Neuron (in vitro differentiated cells): ENCODE results near the gene GRIN2D.

Experiments
- H2AFZ ChIP-seq: one replicate; pipeline ENCODE4 v1.6.1; 2013; ENCODE audit warnings: low read depth, mild to moderate bottlenecking, inconsistent platforms, low read length, moderate library complexity
- H3K27me3 ChIP-seq: one replicate; pipeline ENCODE4 v1.6.1; 2013; ENCODE audit warnings: low read length; ENCODE audit not compliant: insufficient read depth
- H3K36me3 ChIP-seq: one replicate; pipeline ENCODE4 v1.6.1; 2013; ENCODE audit warnings: low read length; ENCODE audit not compliant: insufficient read depth
- H3K4me1 ChIP-seq: one replicate; pipeline ENCODE4 v1.6.1; 2013; ENCODE audit warnings: low read length; ENCODE audit not compliant: insufficient read depth
- H3K4me3 ChIP-seq: 2 replicates; pipeline ENCODE4 v1.5.1; 2013; ENCODE audit warnings: mild to moderate bottlenecking, low read length, moderate library complexity
- H3K9me3 ChIP-seq: one replicate; pipeline ENCODE4 v1.6.1; 2013; ENCODE audit warnings: low read length

The GRIN2D gene

DNA sequence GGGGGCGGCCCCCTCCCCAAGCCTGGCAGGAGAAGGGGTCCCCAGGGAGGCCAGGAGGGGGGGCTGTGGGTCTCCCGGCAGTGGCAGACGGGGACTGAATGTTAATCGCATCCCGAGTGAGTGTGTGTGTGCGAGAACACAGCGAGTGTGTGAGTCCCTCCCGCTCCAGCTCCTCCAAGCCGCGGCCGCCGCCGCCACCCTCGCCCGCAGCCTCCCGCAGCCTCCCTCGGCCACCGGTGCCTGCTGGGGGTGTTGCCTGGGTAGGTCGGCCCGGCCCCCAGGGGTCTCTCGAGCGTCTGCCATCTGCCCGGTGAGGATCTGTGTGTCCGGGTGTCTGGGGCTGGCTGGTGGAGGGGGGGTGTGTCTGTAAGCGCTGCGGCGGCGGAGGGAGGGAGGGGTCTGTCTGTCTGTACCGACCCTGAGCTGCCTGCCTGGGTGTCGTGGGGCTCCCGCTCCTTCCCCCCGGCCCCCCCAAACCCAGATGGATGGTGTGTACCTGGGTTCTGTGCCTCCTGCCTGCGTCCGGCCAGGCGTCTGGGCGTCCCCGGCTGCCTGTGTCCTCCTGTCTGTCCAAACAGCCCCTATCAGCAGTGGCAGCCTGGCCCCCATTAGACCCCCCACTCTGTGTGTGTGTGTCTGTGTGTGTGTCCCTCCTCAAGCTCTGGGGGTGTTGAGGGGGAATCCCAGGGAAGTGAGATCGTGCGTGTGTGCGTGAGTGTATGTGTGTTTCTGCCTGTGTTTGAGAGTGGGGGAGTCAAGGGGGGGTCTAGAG lies at the start of gene GRIN2D:
TSS of gene GRIN2D (plus strand) at position 110 of the 772 bp plus-strand sequence. CDS start 4,725 bp downstream, outside the sequence.
- H3K4me1 ChIP-seq: peaks cover 43% of the 10 kb centered on the region
- H3K9me3 ChIP-seq: no peaks in the 10 kb centered on the region
- peaks cover 4% of the 10 kb centered on the region for H3K36me3 ChIP-seq
- peak within 1 kb of the TSS; percentile 75 for H2AFZ ChIP-seq
- H3K27me3 ChIP-seq: peaks cover 11% of the 10 kb centered on the region
- H3K4me3 ChIP-seq: peak within 1 kb of the TSS; percentile 55

DNA sequence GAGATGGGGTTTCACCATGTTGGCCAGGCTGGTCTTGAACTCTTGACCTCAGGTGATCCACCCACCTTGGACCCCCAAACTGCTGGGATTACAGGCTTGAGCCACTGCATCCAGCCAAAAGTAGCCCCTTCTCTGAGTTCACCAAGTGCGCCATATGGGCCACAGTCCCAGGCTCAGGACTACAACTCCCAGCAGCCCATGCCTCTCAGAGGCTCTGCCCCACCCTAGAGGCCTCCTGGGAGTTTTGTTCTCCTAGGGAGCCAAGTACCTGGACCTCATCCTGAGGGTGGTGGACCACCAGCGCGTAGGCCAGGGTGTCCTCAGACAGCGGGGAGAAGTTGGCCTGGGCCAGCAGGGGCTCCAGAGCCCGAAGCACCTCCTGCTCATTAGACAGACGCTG lies 48.6 kb upstream of the GRIN2D start:
- Histone ChIP-seq H3K9me3 (no peaks in the 10 kb centered on the region), H3K27me3 (no peaks in the 10 kb centered on the region), H2AFZ (no peak overlapping the region), H3K36me3 (no peaks in the 10 kb centered on the region), H3K4me1 (no peaks in the 10 kb centered on the region), H3K4me3 (no peak overlapping the region)

DNA sequence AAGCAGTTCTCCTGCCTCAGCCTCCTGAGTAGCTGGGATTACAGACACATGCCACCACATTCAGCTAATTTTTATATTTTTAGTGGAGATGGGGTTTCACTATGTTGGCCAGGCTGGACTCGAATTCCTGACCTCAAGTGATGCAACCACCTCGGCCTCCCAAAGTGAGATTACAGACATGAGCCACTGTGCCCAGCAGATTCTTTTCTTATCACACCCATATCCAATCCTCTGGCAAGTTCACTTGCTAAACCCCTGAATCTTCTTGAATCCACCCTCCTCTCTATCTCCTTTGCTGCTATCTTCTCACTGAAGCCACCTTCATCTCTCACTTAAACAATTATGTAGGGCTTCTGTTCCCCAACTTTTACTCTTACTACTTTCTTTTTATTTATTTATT lies 47.3 kb upstream of the GRIN2D start:
- H3K4me3 ChIP-seq: no peak overlapping the region
- H3K27me3 ChIP-seq: no peaks in the 10 kb centered on the region
- no peaks in the 10 kb centered on the region for H3K36me3 ChIP-seq
- no peaks in the 10 kb centered on the region for H3K9me3 ChIP-seq
- no peak overlapping the region for H2AFZ ChIP-seq
- no peaks in the 10 kb centered on the region for H3K4me1 ChIP-seq

DNA sequence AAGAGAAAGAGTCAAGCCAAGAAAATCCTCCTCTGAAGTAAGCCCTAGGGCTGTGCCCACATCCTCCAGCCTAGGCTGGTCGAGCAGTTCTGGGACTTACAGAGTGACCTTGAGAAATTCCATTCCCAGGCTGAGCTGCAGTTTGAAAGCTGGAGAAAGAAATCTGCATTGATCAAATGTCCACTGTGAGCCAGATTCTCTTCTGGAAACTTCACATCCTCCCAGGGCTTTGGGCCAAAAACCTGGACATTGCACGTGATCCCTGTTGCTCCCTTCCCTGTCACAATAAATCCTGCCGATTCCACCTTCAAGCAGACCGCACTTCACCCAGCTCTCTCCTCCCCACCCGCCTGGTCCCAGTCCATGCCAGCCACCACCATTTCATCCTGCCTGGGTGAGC lies 45.4 kb upstream of the GRIN2D start:
- Histone ChIP-seq H3K27me3 (no peaks in the 10 kb centered on the region), H3K36me3 (no peaks in the 10 kb centered on the region), H3K4me3 (no peak overlapping the region), H2AFZ (no peak overlapping the region), H3K4me1 (no peaks in the 10 kb centered on the region), H3K9me3 (no peaks in the 10 kb centered on the region)

DNA sequence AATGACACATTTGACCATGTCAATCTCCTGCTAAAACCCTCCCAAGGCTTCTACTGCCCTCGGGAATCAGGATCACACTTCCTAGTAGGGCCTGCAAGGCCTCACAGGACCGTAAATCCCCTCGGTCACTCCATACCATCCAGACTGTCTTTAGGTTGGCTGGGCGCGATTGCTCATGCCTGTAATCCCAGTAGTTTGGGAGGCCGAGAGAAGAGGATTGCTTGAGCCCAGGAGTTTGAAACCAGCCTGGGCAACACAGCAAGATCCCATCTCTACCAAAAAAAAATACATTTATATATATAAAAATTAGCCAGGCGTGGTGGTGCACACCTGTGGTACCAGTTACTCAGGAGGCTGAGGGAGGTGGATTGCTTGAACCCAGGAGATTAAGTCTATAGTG lies 44.7 kb upstream of the GRIN2D start:
- Histone ChIP-seq H3K4me3 (no peak overlapping the region), H3K36me3 (no peaks in the 10 kb centered on the region), H3K9me3 (no peaks in the 10 kb centered on the region), H2AFZ (no peak overlapping the region), H3K27me3 (no peaks in the 10 kb centered on the region), H3K4me1 (no peaks in the 10 kb centered on the region)

DNA sequence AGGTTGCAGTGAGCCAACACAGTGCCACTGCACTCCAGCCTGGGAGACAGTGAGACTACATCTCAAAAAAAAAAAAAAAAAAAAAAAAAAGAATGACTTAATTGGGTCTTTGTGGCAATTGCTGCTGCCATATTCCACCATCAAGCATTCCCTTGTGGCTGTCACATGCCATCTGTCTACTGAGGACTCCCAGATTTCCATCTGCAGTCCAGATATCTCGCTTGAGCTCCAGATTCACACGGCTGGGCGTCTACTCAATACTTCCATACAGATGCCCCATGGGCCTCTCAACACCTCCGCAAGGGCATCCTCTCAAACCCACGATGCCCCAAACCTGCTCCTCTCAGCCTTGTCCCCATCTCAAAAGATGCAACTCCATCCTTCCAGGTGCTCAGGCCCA lies 42.6 kb upstream of the GRIN2D start:
- Histone ChIP-seq H3K36me3 (no peaks in the 10 kb centered on the region), H3K9me3 (no peaks in the 10 kb centered on the region), H3K4me1 (peaks cover 15% of the 10 kb centered on the region), H3K4me3 (no peak overlapping the region), H3K27me3 (no peaks in the 10 kb centered on the region), H2AFZ (no peak overlapping the region)

DNA sequence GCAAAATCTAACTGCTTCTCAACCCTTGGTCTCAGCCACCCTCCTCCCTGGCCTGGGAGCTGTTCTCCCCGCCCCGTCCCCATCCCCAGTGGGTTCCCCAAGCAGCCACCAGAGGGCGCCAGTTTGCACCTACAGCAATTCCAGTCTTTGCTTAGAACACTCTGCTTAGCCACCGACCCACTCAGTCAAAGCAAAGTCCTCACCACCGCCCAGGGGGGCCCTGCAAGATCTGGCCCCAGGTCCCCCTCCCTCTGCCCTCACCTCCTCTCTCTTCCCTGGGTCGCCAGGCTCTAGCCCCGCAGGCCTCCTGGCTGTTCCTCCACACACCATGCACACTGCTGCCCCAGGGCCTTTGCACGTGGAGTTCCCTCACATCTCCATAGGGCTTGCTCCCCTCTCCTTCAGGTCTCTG lies 42.1 kb upstream of the GRIN2D start:
- H3K4me3 ChIP-seq: no peak overlapping the region
- H2AFZ ChIP-seq: no peak overlapping the region
- no peaks in the 10 kb centered on the region for H3K9me3 ChIP-seq
- peaks cover 16% of the 10 kb centered on the region for H3K4me1 ChIP-seq
- no peaks in the 10 kb centered on the region for H3K27me3 ChIP-seq
- no peaks in the 10 kb centered on the region for H3K36me3 ChIP-seq

DNA sequence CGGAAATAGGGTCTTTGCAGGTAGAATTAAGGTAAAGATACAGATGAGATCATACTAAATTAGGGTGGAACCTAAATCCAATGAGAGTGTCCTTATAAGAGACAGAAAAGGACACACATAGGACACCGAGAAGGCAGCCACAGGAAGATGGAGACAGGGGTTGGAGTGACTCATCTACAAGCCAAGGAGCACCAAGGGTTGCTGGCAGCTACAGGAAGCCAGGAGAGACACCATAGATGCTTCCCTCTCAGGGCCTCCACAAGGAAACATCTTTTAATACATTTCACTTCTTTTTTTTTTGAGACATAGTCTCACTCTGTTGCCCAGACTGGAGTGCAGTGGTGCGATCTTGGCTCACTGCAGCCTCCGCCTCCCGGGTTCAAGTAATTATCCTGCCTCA lies 39.8 kb upstream of the GRIN2D start:
- Histone ChIP-seq H2AFZ (no peak overlapping the region), H3K9me3 (no peaks in the 10 kb centered on the region), H3K4me3 (no peak overlapping the region), H3K4me1 (peaks cover 16% of the 10 kb centered on the region), H3K27me3 (no peaks in the 10 kb centered on the region), H3K36me3 (no peaks in the 10 kb centered on the region)

DNA sequence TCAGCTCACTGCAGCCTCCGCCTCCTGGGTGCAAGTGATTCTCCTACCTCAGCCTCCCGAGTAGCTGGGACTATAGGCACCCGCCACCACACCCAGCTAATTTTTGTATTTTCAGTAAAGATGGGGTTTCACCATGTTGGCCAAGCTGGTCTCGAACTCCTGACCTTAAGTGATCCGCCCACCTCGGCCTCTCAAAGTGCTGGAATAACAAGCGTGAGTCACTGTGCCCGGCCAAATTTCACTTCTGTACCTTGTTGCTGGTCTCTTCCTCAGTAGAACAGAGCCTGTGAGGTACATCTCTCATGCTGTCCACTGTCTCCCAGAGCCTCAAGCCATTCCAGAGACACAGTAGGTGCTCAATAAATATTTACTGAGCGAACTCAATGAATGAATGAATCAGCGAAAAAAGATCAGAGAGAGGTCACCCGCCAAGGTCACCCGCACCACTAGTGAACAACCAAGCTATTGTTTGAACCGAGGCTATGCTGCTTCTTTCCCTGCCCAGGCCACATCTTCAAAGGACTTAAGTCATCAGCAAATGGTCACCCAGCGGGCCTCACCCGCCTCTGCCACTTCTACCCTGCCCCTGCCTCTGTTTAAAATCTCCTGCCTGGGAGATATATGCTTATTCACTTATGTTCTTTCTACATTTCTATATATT lies 39.0 kb upstream of the GRIN2D start:
- Histone ChIP-seq H2AFZ (no peak overlapping the region), H3K36me3 (no peaks in the 10 kb centered on the region), H3K9me3 (no peaks in the 10 kb centered on the region), H3K27me3 (no peaks in the 10 kb centered on the region), H3K4me1 (peaks cover 16% of the 10 kb centered on the region), H3K4me3 (no peak overlapping the region)

DNA sequence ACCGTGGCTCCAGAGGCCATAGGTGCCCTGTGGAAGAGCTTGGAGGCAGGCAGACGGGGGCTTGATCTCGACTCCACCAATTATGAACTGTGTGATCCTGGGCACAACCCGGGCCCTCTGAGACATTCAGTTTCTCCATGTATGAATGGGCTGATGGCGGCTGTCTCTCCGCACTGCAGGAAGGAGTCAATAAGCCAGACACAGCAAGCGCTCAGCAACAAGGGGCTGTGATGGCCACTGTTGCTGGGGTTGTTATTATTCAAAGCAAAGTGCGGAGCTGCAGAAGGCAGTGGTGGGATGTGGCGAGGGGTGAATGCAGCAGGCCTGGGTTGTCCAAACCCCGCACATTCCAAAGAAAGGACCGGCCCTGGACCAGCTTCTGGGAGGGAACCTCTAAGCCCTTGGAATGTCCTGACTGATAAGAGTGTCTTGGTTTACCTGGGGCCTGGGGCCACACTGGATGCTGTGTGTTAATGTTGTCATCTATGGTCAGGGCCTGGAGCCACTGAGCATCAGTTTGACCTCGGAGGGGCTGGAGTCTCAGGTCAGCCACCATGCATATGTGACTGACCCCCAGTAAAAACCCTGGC lies 38.0 kb upstream of the GRIN2D start:
- no peaks in the 10 kb centered on the region for H3K9me3 ChIP-seq
- H3K36me3 ChIP-seq: no peaks in the 10 kb centered on the region

DNA sequence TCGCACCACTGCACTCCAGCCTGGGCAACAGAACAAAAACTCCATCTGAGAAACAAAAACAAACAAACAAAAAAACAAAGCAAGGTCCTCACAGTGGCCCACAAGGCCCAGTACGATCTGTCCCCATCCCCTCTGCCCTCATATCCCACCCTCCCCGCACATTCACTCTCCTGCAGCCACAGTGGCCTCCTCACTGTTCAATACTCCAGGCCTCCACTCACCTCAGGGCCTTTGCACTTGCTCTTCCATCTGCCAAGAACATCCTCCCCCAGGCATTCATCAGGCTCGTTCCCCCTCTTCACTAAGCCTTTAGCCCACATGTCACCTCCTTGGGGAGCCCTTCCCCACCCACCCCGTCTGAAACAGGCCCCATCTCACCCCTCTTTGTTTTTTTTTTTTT lies 34.3 kb upstream of the GRIN2D start:
- Histone ChIP-seq H3K9me3 (no peaks in the 10 kb centered on the region), H2AFZ (no peak overlapping the region), H3K27me3 (no peaks in the 10 kb centered on the region), H3K4me3 (no peak overlapping the region), H3K4me1 (peaks cover 16% of the 10 kb centered on the region), H3K36me3 (no peaks in the 10 kb centered on the region)

More for the DNA sequence above, 38.0 kb upstream of the GRIN2D start:
- Histone ChIP-seq H2AFZ (no peak overlapping the region), H3K4me3 (no peak overlapping the region), H3K27me3 (no peaks in the 10 kb centered on the region), H3K4me1 (peaks cover 16% of the 10 kb centered on the region)

DNA sequence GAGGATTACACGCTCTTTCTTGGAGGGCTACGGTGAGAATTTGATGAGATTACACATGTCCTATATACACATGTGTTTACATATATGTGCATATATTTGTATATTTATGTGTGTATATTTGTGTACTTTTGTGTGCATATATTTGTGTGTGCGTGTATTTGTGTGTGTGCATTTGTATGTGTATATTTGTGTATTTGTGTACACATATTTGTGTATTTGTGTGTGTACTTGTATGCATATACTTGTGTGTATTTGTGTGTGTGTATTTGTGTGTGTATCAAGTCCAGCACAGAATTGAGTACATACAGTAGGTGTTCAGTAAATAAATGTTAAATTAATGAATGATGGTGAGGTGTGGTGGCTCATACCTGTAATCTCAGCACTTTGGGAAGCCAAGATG lies 31.6 kb upstream of the GRIN2D start:
- Histone ChIP-seq H3K4me3 (no peak overlapping the region), H3K4me1 (no peaks in the 10 kb centered on the region), H2AFZ (no peak overlapping the region), H3K36me3 (no peaks in the 10 kb centered on the region), H3K27me3 (no peaks in the 10 kb centered on the region), H3K9me3 (no peaks in the 10 kb centered on the region)

DNA sequence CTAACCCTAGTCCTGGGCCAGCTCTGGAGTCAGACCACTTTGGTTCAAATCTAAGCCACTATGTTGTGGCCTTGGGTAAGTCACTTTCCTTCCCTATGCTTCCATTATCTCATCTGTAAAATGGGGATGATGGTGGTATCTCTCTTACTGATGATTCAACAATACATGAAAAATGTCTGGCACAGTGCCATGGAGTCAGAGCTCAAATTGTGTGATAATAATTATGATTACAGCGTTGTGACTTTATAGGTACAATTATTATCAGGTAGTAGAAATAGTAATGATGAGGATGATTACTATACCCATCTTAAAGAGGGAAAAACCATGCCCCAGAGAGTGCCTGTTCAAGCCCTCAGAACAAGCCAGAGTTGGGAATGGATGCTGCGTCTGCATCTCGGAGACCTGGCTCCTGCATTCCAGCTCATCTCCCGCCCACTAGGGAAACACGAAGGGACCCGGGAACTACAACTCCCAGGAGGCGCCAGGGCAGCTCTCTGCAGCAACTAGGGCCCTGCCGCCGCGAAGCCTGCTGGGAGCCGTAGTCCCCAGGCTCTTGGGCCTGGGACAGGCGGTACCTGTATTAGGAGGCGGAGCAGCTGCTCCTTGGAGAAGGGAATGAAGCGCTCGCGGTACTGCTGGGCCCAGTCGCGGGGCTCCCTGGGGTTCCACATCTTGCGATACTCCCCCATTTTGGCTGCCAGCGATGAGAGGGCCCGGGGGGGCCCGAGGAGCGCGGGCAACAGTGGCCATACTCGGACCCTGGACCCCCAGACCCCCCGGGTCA lies 30.6 kb upstream of the GRIN2D start:
- Histone ChIP-seq H2AFZ (peak overlapping the region; percentile 48), H3K9me3 (no peaks in the 10 kb centered on the region), H3K4me1 (no peaks in the 10 kb centered on the region), H3K27me3 (no peaks in the 10 kb centered on the region), H3K4me3 (peak overlapping the region; percentile 55), H3K36me3 (no peaks in the 10 kb centered on the region)
